GM19397 (cell line): ENCODE data around the gene TCFL5.
"Not testable (repeated sequence)": the region's sequence is repeated elsewhere in the genome, so short reads cannot be mapped to it uniquely, and the experiment has no call there.

ENCODE experiments used
- ATAC-seq: cut with Tn5 transposase; IDR thresholded peaks from one replicate; pipeline ENCODE4 v1.9.1; 2021; ENCODE audit warnings: mild to moderate bottlenecking, moderate library complexity; ENCODE audit not compliant: unreplicated experiment

TCFL5 gene

DNA sequence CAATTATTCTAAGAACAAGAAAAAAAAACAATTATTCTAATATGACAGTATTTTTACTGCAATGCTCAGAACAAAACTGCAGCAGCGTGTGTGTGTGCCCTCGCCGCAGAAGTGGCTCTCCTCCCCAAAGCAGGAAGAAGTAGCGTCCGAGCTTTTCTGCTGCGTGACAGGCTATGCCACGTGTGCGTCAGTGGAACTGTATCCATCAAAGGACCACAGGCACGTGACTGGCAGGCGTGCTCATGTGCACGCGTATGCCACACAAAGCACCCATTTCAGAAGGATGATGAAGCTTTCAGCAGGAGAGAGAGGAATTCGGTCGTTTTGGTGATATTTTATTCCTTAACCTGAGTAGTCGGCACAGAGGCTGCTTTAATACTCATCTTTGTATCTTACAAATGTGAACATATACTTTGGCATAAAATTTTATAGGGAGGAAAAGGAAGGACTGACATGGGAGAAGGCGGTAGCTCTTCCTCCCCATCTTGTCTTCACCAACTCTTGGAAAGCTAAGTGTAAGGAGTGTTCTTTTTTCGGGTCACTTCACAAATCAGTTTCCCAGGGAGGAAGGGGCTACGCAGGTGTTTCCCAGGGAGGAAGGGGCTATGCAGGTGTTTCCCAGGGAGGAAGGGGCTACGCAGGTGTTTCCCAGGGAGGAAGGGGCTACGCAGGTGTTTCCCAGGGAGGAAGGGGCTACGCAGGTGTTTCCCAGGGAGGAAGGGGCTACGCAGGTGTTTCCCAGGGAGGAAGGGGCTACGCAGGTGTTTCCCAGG lies 3.4 kb downstream of the TCFL5 start:
- no peak for ATAC-seq

DNA sequence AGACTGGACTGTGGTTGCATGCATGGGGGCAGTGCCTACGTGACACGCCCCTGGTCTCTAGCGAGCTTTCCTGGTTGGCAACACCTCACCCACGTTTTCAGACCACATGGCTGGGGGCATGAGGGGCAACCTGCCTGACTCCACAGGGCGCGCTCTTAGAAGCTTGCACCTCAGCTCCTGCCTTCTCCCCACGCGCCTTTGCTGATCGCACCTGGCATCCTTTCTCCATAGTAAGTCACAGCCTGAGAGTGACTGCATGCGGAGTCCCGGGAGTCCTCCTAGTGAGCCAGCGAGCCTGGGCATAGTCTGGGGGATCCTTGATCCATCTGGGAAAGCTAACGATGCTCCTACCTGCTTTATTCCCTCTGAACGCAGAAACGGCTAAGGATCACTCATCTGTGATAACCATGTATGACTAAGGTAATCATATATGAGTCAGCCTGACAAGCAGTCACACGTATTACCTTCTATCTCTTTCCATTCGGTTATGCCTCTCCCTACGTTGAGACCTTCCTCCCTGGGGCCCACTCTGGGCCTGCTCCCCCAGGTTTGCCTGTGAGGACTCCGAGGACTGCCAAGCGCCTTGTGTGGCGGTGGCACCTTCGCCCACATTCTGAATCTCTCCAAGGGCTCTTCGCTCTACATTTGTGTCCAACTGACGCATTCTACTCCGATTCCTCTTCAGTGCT lies 4.5 kb downstream of the TCFL5 start:
- ATAC-seq: no peak

DNA sequence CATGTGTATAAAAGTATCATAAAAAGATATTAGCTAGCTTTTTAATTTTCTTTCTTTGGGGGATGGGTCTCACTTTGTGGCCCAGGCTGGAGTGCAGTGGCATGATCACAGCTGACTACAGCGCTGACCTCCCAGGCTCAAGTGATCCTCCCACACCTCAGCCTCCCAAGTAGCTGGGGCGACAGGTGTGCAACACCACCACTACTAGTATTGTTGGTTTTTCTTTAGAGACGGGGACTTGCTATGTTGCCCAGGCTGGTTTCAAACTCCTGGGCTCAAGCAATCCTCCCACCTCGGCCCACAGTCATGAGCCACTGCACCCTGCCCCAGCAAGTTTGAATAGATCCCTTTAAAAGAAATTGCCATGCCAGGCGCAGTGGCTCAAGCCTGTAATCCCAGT lies 6.5 kb downstream of the TCFL5 start:
- ATAC-seq: no peak

- no peak for ATAC-seq
Measured at GRCh38 chr20:62854121-62854520, 7.5 kb downstream of the TCFL5 start.

- ATAC-seq: not testable (repeated sequence)
Measured at GRCh38 chr20:62853304-62853703, 8.3 kb downstream of the TCFL5 start.

DNA sequence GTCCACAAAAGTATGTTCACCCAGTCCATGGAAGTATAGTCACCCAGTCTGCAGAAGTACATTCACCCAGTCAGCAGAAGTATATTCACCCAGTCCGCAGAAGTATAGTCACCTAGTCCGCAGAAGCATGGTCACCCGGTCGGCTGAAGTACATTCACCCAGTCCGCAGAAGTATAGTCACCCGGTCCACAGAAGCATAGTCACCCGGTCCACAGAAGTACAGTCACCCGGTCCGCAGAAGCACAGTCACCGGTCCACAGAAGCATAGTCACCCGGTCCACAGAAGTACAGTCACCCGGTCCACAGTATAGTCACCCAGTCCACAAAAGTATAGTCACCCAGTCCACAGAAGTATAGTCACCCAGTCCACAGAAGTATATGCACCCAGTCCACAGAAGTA lies 8.8 kb downstream of the TCFL5 start:
- no peak for ATAC-seq

- ATAC-seq: no peak
Measured at GRCh38 chr20:62852196-62852595, 9.4 kb downstream of the TCFL5 start.

- no peak for ATAC-seq
Measured at GRCh38 chr20:62850333-62850974, 11.2 kb downstream of the TCFL5 start.

DNA sequence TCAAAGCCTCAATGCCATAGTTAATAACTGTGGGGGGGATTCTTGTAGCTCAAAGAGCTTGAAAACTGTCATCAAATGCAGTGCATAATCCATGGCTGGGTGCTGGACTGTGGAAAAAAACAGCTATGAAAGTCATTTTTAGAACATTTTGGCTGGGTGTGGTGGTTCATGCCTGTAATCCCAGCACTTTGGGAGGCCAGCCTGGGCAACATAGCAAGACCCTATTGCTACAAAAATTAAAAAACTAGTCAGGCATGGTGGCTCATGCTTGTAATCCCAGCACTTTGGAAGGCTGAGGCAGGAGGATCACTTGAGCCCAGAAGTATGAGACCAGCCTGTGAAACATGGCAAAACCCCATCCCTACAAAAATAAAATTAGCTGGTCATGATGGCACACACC lies 12.2 kb downstream of the TCFL5 start:
- ATAC-seq: no peak

- not testable (repeated sequence) for ATAC-seq
Measured at GRCh38 chr20:62848917-62849316, 12.7 kb downstream of the TCFL5 start.

GRCh38 chr20:62846166-62846890 lies 15.3 kb downstream of the TCFL5 start:
- ATAC-seq: no peak

DNA sequence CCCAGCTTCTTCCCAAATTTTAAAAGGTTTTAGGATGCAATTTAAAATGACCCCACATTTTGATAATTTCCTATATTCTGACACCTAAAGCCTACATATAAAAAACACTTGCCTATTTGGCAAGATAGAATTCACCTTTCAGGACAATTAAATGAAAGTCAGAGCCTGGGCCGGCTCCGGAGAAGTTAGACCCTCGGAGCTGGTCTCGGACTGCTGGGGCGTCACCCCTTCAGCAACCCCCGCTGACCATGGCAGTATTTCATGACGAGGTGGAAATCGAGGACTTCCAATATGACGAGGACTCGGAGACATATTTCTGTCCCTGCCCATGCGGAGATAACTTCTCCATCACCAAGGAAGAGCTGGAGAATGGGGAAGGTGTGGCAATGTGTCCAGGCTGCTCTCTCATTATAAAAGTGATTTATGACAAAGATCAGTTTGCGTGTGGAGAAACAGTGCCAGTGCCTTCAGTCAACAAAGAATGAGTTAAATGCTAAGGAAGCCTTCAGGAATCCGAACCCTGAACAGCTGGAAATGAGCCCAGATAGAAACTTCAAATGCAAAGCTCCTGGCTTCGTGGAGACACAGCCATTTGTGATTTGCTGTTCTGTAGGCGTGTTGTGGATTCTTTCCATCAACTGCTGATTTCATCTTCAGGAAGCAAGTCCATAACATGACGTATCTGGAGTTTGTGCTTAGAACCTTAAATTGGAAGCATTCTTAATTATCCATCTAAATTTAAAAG lies 16.0 kb downstream of the TCFL5 start:
- ATAC-seq: no peak

- no peak for ATAC-seq
Measured at GRCh38 chr20:62844182-62844581, 17.4 kb downstream of the TCFL5 start.

DNA sequence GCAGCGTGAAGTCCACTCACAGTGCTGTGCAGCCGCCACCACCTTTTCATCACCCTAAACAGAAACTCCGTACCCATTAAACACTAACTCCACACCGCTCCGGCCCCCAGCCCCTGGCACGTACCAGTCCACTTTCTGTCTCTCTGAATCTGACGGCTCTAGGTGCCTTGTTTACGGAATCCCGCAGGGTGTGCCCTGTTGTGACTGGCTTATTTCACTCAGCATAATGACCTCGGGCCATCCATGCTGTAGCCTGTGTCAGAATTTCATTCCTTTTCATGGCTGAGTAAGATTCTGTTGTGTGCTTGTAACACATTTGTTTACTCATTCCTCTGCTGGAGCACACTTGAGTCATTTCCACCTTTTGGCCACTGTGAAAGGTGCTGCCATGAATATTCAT lies 18.0 kb downstream of the TCFL5 start:
- ATAC-seq: no peak

GRCh38 chr20:62841705-62842212 lies 19.9 kb downstream of the TCFL5 start:
- no peak for ATAC-seq

DNA sequence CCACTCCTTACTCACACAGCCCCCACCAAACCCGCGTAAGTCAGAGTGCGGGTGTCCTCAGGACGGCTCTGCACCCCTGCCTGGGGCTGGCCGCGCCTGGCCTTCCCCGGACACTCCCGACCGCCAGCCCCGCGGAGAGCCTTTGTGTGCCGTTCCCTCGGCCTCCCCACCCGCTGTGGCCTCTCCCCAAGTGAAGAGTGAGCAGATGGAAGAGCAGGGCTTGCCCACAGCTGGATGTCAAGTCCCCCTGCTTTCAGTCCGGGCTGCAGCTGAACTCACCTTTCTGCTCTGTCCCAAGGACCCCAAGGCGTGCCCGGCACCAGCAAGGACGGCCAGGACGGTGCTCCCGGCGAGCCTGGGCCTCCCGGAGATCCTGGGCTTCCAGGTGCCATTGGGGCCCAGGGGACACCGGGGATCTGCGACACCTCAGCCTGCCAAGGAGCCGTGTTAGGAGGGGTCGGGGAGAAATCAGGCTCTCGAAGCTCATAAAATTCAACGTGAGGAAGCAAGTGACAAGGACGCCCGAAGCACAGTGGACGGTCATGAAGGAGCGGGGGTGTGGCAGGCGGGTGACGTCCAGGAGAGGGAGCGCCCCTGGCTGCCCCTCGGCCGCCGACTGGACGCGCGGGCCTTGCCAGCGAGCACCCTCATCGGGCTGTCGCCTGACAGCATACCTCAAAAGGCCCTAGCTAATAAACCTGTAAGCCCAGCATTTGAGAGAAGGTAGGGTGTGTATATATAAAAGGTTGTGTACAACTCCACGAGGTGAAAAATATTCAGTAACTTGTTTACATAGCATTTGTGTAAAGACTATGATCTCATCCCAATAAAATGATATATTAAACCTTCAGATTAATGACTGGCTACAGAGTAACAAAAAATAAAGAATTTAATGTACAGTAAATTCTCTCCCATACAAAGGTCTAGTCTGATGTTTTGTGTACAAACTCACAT lies 21.1 kb downstream of the TCFL5 start:
- no peak for ATAC-seq

GRCh38 chr20:62839816-62840215 lies 21.8 kb downstream of the TCFL5 start:
- ATAC-seq: no peak

- no peak for ATAC-seq
Measured at GRCh38 chr20:62839261-62839660, 22.4 kb downstream of the TCFL5 start.

DNA sequence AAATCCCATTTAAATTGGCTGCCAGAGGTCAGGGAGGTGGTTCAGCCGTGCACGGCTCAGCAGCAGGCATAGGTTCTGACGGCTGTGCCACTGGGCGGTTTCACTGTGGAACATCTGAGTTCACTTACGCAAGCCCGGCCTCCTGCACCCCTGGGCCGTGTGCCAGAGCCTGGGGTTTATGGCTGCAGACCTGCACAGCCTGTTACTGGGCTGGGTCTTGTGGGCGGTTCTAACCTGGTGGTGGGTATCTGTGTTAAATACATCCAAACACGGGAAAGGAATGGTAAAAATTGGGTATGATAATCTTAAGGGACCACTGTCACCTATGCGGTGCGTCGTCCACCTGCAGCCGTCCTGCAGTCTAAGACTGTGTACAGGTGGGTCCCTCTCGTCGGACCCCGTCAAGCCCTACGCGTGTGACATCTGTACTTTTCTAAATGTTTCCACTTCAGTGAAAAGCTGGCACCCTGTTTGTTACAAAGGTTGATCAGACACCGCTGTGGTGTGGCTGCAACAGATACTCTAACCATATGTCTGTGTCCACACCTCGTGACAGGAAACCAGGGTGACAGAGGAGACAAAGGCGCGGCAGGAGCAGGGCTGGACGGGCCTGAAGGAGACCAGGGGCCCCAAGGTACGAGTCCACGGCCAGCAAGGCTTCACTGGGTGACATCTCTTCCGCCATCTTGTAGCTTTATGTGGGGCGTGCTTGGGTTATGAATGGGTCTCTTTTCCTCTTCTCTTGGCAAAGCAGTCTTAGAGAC lies 23.3 kb downstream of the TCFL5 start:
- no peak for ATAC-seq
